CD4-positive, alpha-beta T cell (primary cell): Measurements from ENCODE around the gene C2orf15. TPM values are rescaled to one million over a fixed set of nuclear protein-coding genes. Genes with fewer than 3 reads are reported as not detected.
"Not testable (repeated sequence)": the region's sequence is repeated elsewhere in the genome, so short reads cannot be mapped to it uniquely, and the experiment has no call there.

Source experiments
- ATAC-seq: fragments of 200-7000 bp; cut with Tn5 transposase; one replicate; pipeline ENCODE4 v1.10.0; 2022; ENCODE audit warnings: mild to moderate bottlenecking; ENCODE audit not compliant: poor library complexity
- CTCF ChIA-PET: fragments of 350-600 bp; sonication (Branson Sonifier 250); formaldehyde crosslinking; loops from one replicate; lab custom pipeline; 2021; ENCODE audit warnings: antibody characterized with exemption, inconsistent platforms; lab: Charles Lee
- POLR2A ChIA-PET: fragments of 350-600 bp; sonication (Branson Sonifier 250); formaldehyde crosslinking; loops from one replicate; lab custom pipeline; 2021; ENCODE audit warnings: antibody characterized with exemption, inconsistent platforms; lab: Charles Lee
- DNase-seq, 14 experiments: peaks; one replicate each; pipeline ENCODE4 v3.0.0-alpha.2; 2013 to 2020; ENCODE audit warnings: mixed read lengths in 2 of 14
- H3K27ac ChIP-seq, 2 donors: one replicate each; pipeline versions ENCODE4 v1.5.1 to v1.7.0; 2013; ENCODE audit warnings: low read length in 2 of 2, low read depth in 1 of 2, mild to moderate bottlenecking in 1 of 2
- H3K27me3 ChIP-seq, 2 experiments: 1 replicate in 1 of 2; 2 replicates in 1 of 2; pipeline versions ENCODE4 v1.6.1 to v1.7.0; 2013; ENCODE audit warnings: low read length in 2 of 2, control low read depth in 1 of 2, mild to moderate bottlenecking in 1 of 2, moderate library complexity in 1 of 2; ENCODE audit not compliant: insufficient read depth in 2 of 2, control insufficient read depth in 1 of 2
- H3K36me3 ChIP-seq: one replicate; pipeline ENCODE4 v1.6.1; 2013; ENCODE audit warnings: low read length, control low read depth; ENCODE audit not compliant: insufficient read depth
- H3K4me1 ChIP-seq: one replicate; pipeline ENCODE4 v1.6.1; 2013; ENCODE audit warnings: low read length, control low read depth; ENCODE audit not compliant: insufficient read depth
- H3K4me3 ChIP-seq: one replicate; pipeline ENCODE4 v1.5.1; 2013; ENCODE audit warnings: mild to moderate bottlenecking, low read length, moderate library complexity
- H3K9me3 ChIP-seq, 2 experiments: 1 replicate in 1 of 2; 2 replicates in 1 of 2; pipeline versions ENCODE4 v1.6.1 to v1.7.0; 2013; ENCODE audit warnings: low read length in 2 of 2, mild to moderate bottlenecking in 2 of 2, control low read depth in 1 of 2, moderate library complexity in 1 of 2; ENCODE audit not compliant: control insufficient read depth in 1 of 2, insufficient read depth in 1 of 2
- H3K27ac Mint-ChIP-seq: one replicate; pipeline ENCODE4 v1.8.0; 2020; ENCODE audit warnings: mixed read lengths
- H3K27me3 Mint-ChIP-seq: one replicate; pipeline ENCODE4 v1.8.0; 2021; ENCODE audit warnings: mixed read lengths
- H3K36me3 Mint-ChIP-seq: one replicate; pipeline ENCODE4 v1.8.0; 2021; ENCODE audit warnings: low read depth, mixed read lengths
- H3K4me1 Mint-ChIP-seq: one replicate; pipeline ENCODE4 v1.8.0; 2021; ENCODE audit warnings: low read depth, mixed read lengths
- H3K4me3 Mint-ChIP-seq: one replicate; pipeline ENCODE4 v1.8.0; 2020; ENCODE audit warnings: mild to moderate bottlenecking, mixed read lengths
- H3K9me3 Mint-ChIP-seq: one replicate; pipeline ENCODE4 v1.8.0; 2020; ENCODE audit warnings: mixed read lengths
- intact Hi-C, 2 experiments: fragments of 100-400 bp; cut with DNase I in 1 of 2; cut with micrococcal nuclease in 1 of 2; formaldehyde crosslinking; loops; one replicate each; pipeline versions ENCODE4 v1.15.1 to v1.9.0; 2023 to 2025; cut with DNase I, micrococcal nuclease
- total RNA-seq, 174 experiments: library from RNA in 2 of 174; stranded (reverse) in 2 of 174; gene quantifications; one replicate each; pipeline ENCODE4 v1.2.3 and lab custom pipeline; 2021 to 2026
- TF ChIP-seq, protein P1 (sequence below): fragments of 200-600 bp; IDR thresholded peaks from one replicate; pipeline ENCODE4 v1.8.0; 2022; ENCODE audit warnings: antibody characterized with exemption, mild to moderate bottlenecking

The C2orf15 gene
- total RNA-seq, 2 experiments from 2014 or later, result 2.1 to 2.8 TPM

DNA sequence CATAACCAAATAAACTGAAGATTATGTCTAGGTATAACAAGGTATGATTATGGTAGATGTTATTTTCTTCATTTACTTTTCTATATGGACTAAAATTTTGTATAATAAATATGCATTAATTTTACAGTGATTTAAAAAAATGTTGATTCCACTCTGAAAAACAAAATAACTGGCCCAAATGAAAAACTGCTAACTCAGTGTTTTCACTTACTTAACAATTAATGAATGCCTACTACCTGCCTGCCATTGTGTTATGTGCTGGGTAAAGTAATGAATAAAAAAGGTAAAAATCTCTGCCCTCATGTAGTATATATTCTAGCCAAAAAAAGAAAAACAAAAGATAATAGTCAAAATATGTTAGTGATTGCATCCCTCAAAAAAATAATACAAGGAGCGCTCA is 29.6 kb upstream of the C2orf15 start:
- no peaks in the 10 kb centered on the region for H3K4me1 ChIP-seq
- no peak for DNase-seq
- no peaks in the 10 kb centered on the region for H3K27me3 Mint-ChIP-seq
- H3K4me3 Mint-ChIP-seq, result no peak overlapping the region
- ChIA-PET CTCF (no interaction called here), POLR2A (no interaction called here)
- TF ChIP-seq, protein P1, sequence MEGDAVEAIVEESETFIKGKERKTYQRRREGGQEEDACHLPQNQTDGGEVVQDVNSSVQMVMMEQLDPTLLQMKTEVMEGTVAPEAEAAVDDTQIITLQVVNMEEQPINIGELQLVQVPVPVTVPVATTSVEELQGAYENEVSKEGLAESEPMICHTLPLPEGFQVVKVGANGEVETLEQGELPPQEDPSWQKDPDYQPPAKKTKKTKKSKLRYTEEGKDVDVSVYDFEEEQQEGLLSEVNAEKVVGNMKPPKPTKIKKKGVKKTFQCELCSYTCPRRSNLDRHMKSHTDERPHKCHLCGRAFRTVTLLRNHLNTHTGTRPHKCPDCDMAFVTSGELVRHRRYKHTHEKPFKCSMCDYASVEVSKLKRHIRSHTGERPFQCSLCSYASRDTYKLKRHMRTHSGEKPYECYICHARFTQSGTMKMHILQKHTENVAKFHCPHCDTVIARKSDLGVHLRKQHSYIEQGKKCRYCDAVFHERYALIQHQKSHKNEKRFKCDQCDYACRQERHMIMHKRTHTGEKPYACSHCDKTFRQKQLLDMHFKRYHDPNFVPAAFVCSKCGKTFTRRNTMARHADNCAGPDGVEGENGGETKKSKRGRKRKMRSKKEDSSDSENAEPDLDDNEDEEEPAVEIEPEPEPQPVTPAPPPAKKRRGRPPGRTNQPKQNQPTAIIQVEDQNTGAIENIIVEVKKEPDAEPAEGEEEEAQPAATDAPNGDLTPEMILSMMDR, result no peak
- no peaks in the 10 kb centered on the region for H3K27me3 ChIP-seq
- no peak for ATAC-seq
- no peaks in the 10 kb centered on the region for H3K4me1 Mint-ChIP-seq
- intact Hi-C loops, result no loop called here
- no peaks in the 10 kb centered on the region for H3K9me3 Mint-ChIP-seq
- H3K36me3 ChIP-seq, result no peaks in the 10 kb centered on the region
- H3K36me3 Mint-ChIP-seq, result no peaks in the 10 kb centered on the region
- H3K9me3 ChIP-seq, result no peaks in the 10 kb centered on the region
- no peak overlapping the region for H3K4me3 ChIP-seq
- H3K27ac ChIP-seq, result no peak overlapping the region
- H3K27ac Mint-ChIP-seq, result no peak overlapping the region

DNA sequence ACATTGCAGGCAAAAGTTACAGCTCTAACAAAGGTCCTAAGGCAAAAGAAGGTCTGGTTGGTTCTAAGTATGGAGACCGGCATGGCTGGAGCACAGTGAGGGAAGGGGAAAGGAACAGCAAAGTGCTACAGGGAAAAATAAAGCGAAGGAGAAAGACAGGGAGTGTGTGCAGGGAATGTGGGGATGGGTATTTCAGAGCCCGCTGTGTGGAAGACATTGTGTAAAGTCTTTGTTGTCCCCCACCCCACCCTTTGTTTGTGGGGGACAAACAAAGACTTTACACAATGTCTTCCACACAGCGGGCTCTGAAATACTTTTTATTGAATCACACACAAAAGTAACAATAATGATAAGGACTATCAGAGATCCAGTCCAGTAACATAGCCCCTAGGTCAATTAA is 28.9 kb upstream of the C2orf15 start:
- no peak overlapping the region for H3K4me3 Mint-ChIP-seq
- H3K27ac Mint-ChIP-seq, result no peak overlapping the region
- H3K9me3 ChIP-seq, result no peaks in the 10 kb centered on the region
- H3K4me1 ChIP-seq, result no peaks in the 10 kb centered on the region
- intact Hi-C loops, result no loop called here
- no peaks in the 10 kb centered on the region for H3K36me3 Mint-ChIP-seq
- H3K9me3 Mint-ChIP-seq, result no peaks in the 10 kb centered on the region
- CTCF ChIA-PET, result no interaction called here
- no peaks in the 10 kb centered on the region for H3K36me3 ChIP-seq
- H3K27ac ChIP-seq, result no peak overlapping the region
- H3K27me3 ChIP-seq, result no peaks in the 10 kb centered on the region
- no peaks in the 10 kb centered on the region for H3K4me1 Mint-ChIP-seq
- POLR2A ChIA-PET, result no interaction called here
- TF ChIP-seq, protein P1, result no peak
- DNase-seq (no peak), ATAC-seq (no peak)
- no peak overlapping the region for H3K4me3 ChIP-seq
- no peaks in the 10 kb centered on the region for H3K27me3 Mint-ChIP-seq

DNA sequence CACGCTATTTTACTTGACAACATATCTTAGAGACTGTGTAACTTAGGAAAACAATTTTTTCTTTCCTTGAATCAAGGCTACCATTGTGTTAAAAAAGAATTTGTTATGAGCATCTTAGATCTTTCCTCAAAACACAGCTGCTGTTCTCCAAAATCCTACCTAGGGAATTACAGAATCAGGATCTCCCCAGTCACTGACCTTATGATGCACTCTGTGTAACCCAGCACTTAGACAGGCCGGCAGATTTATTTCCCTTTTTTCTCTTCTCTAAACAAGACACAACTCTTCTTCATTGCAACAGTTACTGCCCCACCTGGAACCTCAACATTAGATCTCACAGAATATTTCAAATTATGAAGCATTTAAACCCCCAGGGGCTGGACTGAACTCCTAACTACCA is 13.5 kb upstream of the C2orf15 start:
- Mint-ChIP-seq H3K27ac (no peak overlapping the region), H3K4me3 (no peak overlapping the region), H3K36me3 (peaks cover 88% of the 10 kb centered on the region), H3K4me1 (no peaks in the 10 kb centered on the region), H3K9me3 (peaks cover 18% of the 10 kb centered on the region), H3K27me3 (no peaks in the 10 kb centered on the region)
- POLR2A ChIA-PET, result interaction anchor here (1.6 kb wide), 1 partner anchor 13 kb away, joined by 5 read pairs; the partner anchor contains the start of gene C2orf15
- Histone ChIP-seq H3K36me3 (peaks cover 6% of the 10 kb centered on the region), H3K27ac (no peak overlapping the region), H3K27me3 (no peaks in the 10 kb centered on the region), H3K4me1 (no peaks in the 10 kb centered on the region), H3K4me3 (no peak overlapping the region), H3K9me3 (peaks cover 15 to 25% of the 10 kb centered on the region in 2 experiments)
- CTCF ChIA-PET, result no interaction called here
- intact Hi-C loops, result no loop called here
- no peak for DNase-seq
- TF ChIP-seq, protein P1, result no peak
- ATAC-seq, result no peak

DNA sequence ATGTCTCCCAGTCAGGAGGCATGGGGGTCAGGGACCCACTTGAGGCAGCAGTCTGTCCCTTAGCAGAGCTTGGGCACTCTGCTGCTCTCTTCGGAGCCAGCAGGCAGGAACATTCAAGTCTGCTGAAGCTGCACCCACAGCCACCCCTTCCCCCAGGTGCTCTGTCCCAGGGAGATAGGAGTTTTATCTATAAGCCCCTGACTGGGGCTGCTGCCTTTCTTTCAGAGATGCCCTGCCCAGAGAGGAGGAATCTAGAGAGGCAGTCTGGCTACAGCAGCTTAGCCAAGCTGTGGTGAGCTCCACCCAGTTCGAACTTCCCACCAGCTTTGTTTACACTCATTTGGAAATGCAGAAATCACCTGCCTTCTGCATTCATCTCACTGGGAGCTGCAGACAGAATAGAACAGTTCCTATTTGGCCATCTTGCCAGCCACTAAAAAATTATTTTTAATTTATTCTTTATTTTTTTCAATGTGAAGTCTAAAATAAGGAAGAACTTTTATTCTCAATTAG is 6.4 kb upstream of the C2orf15 start:
- peaks cover 43% of the 10 kb centered on the region for H3K36me3 Mint-ChIP-seq
- H3K27ac ChIP-seq, H3K27me3 ChIP-seq, H3K36me3 ChIP-seq, ATAC-seq, H3K27ac Mint-ChIP-seq, H3K4me3 ChIP-seq, POLR2A ChIA-PET, CTCF ChIA-PET, H3K27me3 Mint-ChIP-seq, H3K9me3 Mint-ChIP-seq, DNase-seq, H3K4me1 ChIP-seq, H3K4me3 Mint-ChIP-seq, intact Hi-C loops: not testable (repeated sequence)
- peaks cover 12% of the 10 kb centered on the region for H3K4me1 Mint-ChIP-seq
- peaks cover 13 to 19% of the 10 kb centered on the region in 2 experiments for H3K9me3 ChIP-seq
